Measurements from ENCODE around the gene DACH1.

The DACH1 gene

DNA sequence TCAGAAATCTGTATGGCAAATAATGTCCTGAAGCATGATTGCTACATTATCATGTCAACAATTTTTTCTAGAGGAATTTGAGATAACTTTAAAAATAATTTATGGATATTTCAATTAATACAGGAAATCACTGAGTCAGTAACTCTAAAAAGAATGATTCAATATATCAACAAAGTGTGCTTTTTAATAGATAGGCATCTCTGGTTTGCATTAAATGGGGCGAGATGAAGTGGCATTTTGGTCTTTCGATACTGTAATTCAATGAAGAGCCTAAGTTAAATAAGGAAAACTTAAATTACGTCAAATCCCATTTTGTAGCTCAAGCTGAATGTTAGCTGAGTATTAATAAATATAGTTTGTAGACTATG lies 342.8 kb downstream of the DACH1 start:
- Histone ChIP-seq H3K4me3 (ENCODE audit: low read depth, low read length) (no peak overlapping the region), H3K9ac (ENCODE audit: low read depth, low read length) (no peak overlapping the region), H3K9me3 (ENCODE audit: control insufficient read depth, insufficient read depth, low read length) (no peaks in the 10 kb centered on the region), H3K4me1 (ENCODE audit: control insufficient read depth, insufficient read depth, low read length) (no peaks in the 10 kb centered on the region), H3K36me3 (ENCODE audit: control insufficient read depth, insufficient read depth, low read length) (no peaks in the 10 kb centered on the region), H3K27me3 (ENCODE audit: control insufficient read depth, insufficient read depth, low read length) (no peaks in the 10 kb centered on the region)

DNA sequence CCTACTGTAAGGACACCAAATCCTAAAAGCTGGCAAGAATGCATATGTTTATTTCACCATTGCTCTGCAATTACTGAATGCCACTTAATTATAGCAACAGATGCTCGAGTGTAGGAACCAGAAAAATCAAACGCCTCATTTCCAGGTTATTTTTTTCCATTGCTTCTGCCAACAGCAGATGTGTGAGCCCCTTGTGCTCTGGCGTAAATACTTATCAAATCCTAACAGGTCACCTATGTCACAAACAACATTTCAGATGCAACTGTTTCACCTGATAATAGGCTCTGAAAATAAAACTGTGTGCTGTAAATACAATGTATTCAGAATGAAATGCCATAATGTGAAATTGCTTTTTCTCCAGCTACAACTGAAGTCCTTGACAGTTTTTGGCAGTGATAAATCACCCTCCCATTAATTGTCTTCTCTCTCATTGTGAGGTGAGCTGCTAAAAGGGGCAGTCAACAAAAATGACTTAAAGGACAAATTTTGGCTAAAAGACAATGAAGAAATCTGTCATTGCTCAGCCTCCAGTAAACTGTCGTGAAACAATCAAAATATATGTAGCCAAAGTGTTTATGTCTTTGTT lies 344.0 kb downstream of the DACH1 start:
- Histone ChIP-seq H3K9me3 (ENCODE audit: control insufficient read depth, insufficient read depth, low read length) (no peaks in the 10 kb centered on the region), H3K36me3 (ENCODE audit: control insufficient read depth, insufficient read depth, low read length) (no peaks in the 10 kb centered on the region), H3K9ac (ENCODE audit: low read depth, low read length) (no peak overlapping the region), H3K4me1 (ENCODE audit: control insufficient read depth, insufficient read depth, low read length) (no peaks in the 10 kb centered on the region), H3K4me3 (ENCODE audit: low read depth, low read length) (no peak overlapping the region), H3K27me3 (ENCODE audit: control insufficient read depth, insufficient read depth, low read length) (no peaks in the 10 kb centered on the region)

DNA sequence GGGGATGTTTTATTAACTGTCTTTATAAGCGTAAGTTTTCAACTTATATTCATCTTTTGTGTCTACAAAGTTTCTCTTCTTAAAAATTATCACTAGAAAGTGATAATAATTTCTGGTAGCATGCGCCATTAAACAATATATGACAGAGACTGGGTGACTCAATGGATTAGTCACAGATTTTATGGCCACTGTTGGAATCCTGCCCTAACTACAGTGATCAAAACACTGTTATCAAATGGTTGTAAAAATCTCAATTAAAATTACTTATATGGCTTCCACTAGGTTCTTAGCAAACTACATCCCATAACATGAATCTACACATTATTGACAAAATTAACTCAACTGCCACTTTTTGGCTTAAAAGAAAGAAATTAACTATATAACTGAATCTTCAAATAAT lies 350.0 kb downstream of the DACH1 start:
- H3K9me3 ChIP-seq (ENCODE audit: control insufficient read depth, insufficient read depth, low read length) = no peaks in the 10 kb centered on the region
- no peaks in the 10 kb centered on the region for H3K27me3 ChIP-seq (ENCODE audit: control insufficient read depth, insufficient read depth, low read length)
- no peaks in the 10 kb centered on the region for H3K4me1 ChIP-seq (ENCODE audit: control insufficient read depth, insufficient read depth, low read length)
- no peaks in the 10 kb centered on the region for H3K36me3 ChIP-seq (ENCODE audit: control insufficient read depth, insufficient read depth, low read length)
- H3K9ac ChIP-seq (ENCODE audit: low read depth, low read length) = no peak overlapping the region
- no peak overlapping the region for H3K4me3 ChIP-seq (ENCODE audit: low read depth, low read length)

DNA sequence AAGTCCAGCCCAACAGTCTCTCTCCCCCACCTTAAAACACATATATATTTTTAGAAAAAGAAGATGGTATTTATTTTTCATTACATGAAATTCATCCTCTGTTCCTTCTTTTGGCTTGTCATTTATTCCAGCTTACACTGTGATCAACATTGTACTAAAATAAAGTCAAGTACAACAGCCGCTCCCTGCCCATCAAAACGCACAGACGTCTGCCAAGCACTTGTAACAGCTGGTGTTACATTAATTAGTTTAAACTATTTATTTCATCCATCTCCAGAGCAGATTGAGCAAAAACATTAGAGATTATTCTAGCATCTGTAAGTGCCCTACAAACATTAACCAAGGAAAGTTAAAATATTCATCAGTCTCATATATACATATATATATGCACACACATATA lies 350.5 kb downstream of the DACH1 start:
- Histone ChIP-seq H3K27me3 (ENCODE audit: control insufficient read depth, insufficient read depth, low read length) (no peaks in the 10 kb centered on the region), H3K4me1 (ENCODE audit: control insufficient read depth, insufficient read depth, low read length) (no peaks in the 10 kb centered on the region), H3K4me3 (ENCODE audit: low read depth, low read length) (no peak overlapping the region), H3K9ac (ENCODE audit: low read depth, low read length) (no peak overlapping the region), H3K9me3 (ENCODE audit: control insufficient read depth, insufficient read depth, low read length) (no peaks in the 10 kb centered on the region), H3K36me3 (ENCODE audit: control insufficient read depth, insufficient read depth, low read length) (no peaks in the 10 kb centered on the region)

DNA sequence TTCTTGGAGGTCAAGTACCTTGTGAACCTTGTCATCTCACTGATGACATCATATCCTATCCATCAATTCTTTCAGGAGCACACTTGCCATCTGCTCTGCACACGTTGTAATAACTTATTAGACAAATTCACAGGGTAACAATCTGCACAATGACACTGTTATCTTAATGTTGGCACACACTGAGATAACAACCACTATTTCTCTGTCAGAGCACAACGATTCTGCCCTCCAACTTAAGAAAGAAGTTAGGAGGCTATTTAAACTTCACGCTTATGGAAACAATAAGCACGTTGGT lies 351.3 kb downstream of the DACH1 start:
- H3K27me3 ChIP-seq (ENCODE audit: control insufficient read depth, insufficient read depth, low read length) = no peaks in the 10 kb centered on the region
- H3K4me1 ChIP-seq (ENCODE audit: control insufficient read depth, insufficient read depth, low read length) = no peaks in the 10 kb centered on the region

DNA sequence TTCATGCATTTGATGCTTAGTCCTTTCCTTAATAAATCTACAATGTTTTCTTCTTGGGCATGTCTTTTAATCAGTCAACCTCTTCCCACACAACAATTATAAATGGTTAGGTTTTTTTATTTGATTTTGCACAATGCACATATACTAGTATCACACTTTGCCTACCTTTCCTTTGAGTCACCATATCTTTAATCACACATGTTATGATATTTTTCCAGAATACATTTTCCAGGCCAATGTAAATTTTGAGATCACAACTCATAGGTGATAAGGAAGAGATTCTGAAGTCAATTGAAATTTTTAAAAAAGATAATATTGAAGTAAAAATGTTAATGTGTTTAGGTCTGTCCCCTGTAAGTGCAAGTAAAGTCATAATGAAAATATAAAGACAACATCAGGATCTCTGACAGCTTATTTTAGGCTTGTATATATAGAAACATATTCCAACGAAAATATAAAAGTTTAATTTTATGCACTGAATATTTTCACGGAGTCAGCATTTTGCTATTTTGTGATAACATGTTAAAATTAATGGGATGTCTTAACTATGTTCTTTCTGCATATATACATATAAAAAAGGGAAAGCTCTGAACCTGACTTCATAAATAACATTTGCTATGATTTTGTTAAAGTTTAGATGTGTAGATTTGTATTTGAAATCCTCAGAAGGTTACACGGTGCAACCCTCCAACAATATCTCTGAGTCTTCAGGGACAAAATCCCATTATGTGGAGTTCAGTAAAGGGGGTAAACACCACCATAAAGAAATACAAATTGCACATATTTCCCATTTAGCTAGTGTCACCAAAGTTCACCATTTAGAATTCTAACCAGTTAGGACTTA lies 351.9 kb downstream of the DACH1 start:
- no peaks in the 10 kb centered on the region for H3K36me3 ChIP-seq (ENCODE audit: control insufficient read depth, insufficient read depth, low read length)
- no peak overlapping the region for H3K4me3 ChIP-seq (ENCODE audit: low read depth, low read length)
- H3K9me3 ChIP-seq (ENCODE audit: control insufficient read depth, insufficient read depth, low read length) = no peaks in the 10 kb centered on the region
- no peaks in the 10 kb centered on the region for H3K4me1 ChIP-seq (ENCODE audit: control insufficient read depth, insufficient read depth, low read length)
- H3K9ac ChIP-seq (ENCODE audit: low read depth, low read length) = no peak overlapping the region
- H3K27me3 ChIP-seq (ENCODE audit: control insufficient read depth, insufficient read depth, low read length) = no peaks in the 10 kb centered on the region

More for the DNA sequence above, 351.3 kb downstream of the DACH1 start:
- Histone ChIP-seq H3K9me3 (ENCODE audit: control insufficient read depth, insufficient read depth, low read length) (no peaks in the 10 kb centered on the region), H3K9ac (ENCODE audit: low read depth, low read length) (no peak overlapping the region), H3K36me3 (ENCODE audit: control insufficient read depth, insufficient read depth, low read length) (no peaks in the 10 kb centered on the region), H3K4me3 (ENCODE audit: low read depth, low read length) (no peak overlapping the region)

DNA sequence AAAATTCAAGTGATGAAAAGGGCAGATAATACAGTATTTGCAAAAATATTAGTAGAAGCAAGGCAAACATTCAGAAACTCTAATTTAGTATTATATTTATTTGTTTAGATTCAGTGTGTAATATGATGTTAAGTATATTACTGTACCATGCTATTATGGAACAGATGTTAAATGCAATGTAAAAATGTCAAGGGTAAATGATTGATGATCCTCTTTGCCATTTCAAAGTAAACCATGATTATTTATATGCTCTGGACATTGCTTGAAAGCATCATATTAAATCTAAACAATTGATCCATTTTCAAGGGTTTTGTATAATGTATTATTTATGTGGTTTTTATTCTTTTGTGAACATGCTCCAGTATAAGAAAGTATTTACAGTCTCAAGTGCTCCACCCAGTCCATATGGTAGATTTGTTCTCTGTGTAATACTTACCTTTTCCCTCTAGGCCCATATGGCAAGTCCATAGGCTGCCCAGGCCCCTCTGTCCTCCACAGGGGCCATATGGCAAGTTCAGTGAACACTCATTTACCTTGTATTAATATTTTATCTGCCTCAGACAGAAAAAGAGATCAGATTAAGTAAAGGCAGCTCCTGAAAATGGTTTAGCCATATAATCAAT lies 353.5 kb downstream of the DACH1 start:
- Histone ChIP-seq H3K9me3 (ENCODE audit: control insufficient read depth, insufficient read depth, low read length) (no peaks in the 10 kb centered on the region), H3K9ac (ENCODE audit: low read depth, low read length) (no peak overlapping the region), H3K4me3 (ENCODE audit: low read depth, low read length) (no peak overlapping the region), H3K27me3 (ENCODE audit: control insufficient read depth, insufficient read depth, low read length) (no peaks in the 10 kb centered on the region), H3K36me3 (ENCODE audit: control insufficient read depth, insufficient read depth, low read length) (no peaks in the 10 kb centered on the region), H3K4me1 (ENCODE audit: control insufficient read depth, insufficient read depth, low read length) (no peaks in the 10 kb centered on the region)

DNA sequence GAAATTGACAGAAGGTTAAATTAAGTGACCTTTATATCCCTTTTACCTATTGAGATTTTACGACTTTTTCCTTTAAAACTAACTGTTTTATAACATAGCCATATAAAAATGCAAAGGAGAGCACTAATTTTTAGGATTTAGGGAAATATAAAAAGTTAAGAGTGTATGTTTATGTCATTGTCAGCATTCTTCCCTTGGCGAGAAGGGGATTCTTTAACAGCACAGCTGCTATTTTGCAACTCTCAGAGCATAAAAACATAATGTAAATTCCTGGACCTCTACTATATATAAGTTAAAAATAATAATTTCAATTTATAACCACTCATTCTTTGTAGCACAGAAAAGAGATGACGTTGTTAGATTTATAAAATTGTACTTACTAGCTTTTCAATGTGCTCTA lies 363.2 kb downstream of the DACH1 start:
- Histone ChIP-seq H3K36me3 (ENCODE audit: control insufficient read depth, insufficient read depth, low read length) (no peaks in the 10 kb centered on the region), H3K4me3 (ENCODE audit: low read depth, low read length) (no peak overlapping the region), H3K9me3 (ENCODE audit: control insufficient read depth, insufficient read depth, low read length) (no peaks in the 10 kb centered on the region), H3K4me1 (ENCODE audit: control insufficient read depth, insufficient read depth, low read length) (no peaks in the 10 kb centered on the region), H3K9ac (ENCODE audit: low read depth, low read length) (no peak overlapping the region), H3K27me3 (ENCODE audit: control insufficient read depth, insufficient read depth, low read length) (no peaks in the 10 kb centered on the region)

DNA sequence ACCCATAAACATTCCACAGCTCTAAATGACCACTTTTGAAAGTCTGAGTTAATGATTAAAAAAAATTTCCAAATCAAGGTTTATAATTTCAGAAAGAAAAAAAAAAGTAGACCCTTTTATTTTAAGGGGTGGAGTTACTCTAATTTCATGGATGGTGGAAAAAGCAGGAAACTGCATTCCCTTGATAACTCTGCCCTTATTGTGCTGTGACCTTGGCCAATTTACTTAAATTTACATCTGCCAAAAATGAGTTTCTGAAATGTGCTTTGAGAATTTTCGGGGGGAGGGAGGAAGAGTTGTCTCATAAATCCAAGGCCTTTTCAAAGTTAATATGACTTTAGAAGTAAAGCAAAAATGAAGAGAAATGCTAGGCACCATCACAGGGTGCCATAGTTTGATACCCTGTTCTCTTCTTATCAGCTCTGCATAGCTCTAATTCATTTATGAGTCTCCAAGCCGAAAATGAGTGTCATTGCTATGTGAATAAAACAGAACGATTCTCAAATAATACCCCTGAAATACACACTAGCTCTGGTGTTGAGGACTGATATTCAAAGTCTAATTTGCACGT lies 367.0 kb downstream of the DACH1 start:
- Histone ChIP-seq H3K9ac (ENCODE audit: low read depth, low read length) (no peak overlapping the region), H3K36me3 (ENCODE audit: control insufficient read depth, insufficient read depth, low read length) (no peaks in the 10 kb centered on the region), H3K9me3 (ENCODE audit: control insufficient read depth, insufficient read depth, low read length) (no peaks in the 10 kb centered on the region), H3K27me3 (ENCODE audit: control insufficient read depth, insufficient read depth, low read length) (no peaks in the 10 kb centered on the region), H3K4me1 (ENCODE audit: control insufficient read depth, insufficient read depth, low read length) (no peaks in the 10 kb centered on the region), H3K4me3 (ENCODE audit: low read depth, low read length) (no peak overlapping the region)

DNA sequence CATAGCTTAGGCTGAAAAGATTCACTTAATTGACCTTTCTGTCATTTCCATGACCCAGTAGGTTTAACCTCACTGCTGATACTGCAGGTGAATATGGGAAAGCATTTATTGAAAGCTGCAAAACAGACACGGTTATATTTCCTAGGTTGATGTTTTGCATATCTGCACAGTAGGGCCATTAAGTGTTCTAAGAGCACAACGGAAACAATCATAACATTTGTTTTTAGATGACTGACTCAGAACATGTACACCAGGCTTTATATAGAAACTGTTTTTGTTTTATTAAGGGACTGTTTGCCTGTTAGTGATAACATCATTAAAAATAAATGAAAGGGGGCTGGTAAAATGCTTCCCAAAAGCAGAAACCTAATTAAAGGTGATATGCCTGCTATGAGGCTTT lies 367.8 kb downstream of the DACH1 start:
- Histone ChIP-seq H3K9me3 (ENCODE audit: control insufficient read depth, insufficient read depth, low read length) (no peaks in the 10 kb centered on the region), H3K9ac (ENCODE audit: low read depth, low read length) (no peak overlapping the region), H3K4me3 (ENCODE audit: low read depth, low read length) (no peak overlapping the region), H3K4me1 (ENCODE audit: control insufficient read depth, insufficient read depth, low read length) (no peaks in the 10 kb centered on the region), H3K27me3 (ENCODE audit: control insufficient read depth, insufficient read depth, low read length) (no peaks in the 10 kb centered on the region), H3K36me3 (ENCODE audit: control insufficient read depth, insufficient read depth, low read length) (no peaks in the 10 kb centered on the region)

DNA sequence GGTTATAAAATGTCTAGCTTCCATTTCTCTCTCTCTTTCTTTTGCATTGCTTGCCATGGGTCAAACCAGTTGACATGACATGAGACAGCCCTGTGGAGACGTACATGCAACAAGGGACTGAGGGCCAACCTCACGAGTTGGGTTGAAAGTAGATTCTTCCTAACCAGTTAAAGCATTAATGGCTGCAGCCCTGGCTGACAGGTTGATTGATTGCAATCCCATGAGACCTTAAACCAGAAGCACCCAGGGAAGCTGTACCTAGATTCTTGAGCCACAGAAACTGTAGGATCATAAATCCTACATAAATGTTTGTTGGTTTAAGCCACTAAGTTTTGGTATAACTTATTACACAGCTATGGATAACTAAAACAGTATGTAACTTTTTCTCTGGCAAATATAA lies 373.8 kb downstream of the DACH1 start:
- Histone ChIP-seq H3K4me3 (ENCODE audit: low read depth, low read length) (no peak overlapping the region), H3K9me3 (ENCODE audit: control insufficient read depth, insufficient read depth, low read length) (no peaks in the 10 kb centered on the region), H3K9ac (ENCODE audit: low read depth, low read length) (no peak overlapping the region), H3K4me1 (ENCODE audit: control insufficient read depth, insufficient read depth, low read length) (no peaks in the 10 kb centered on the region), H3K27me3 (ENCODE audit: control insufficient read depth, insufficient read depth, low read length) (no peaks in the 10 kb centered on the region), H3K36me3 (ENCODE audit: control insufficient read depth, insufficient read depth, low read length) (no peaks in the 10 kb centered on the region)

DNA sequence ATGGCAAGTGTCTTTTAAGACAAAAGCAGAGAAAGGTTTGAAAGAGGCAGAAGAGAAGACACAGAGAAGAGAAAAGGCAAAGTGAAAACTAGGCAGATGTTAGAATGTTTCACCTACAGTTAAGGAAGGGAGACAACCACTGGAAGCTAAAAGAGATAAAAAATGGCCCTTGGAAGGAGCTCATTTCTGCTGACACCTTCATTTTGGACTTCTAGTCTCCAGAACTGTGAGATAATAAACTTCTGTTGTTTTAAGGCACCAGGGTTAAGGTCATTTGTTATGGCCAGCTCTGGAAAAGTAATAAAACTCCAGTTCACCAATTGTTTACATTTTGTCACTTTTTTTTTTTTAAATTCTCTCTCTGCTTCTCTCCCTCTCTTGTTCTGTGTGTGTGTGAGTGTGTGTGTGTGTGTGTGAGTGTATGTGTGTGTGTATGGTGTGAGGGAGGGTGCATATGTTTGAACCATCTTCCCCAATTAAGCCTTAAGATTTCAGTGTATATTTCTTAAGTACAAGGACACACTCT lies 374.6 kb downstream of the DACH1 start:
- H3K36me3 ChIP-seq (ENCODE audit: control insufficient read depth, insufficient read depth, low read length) = no peaks in the 10 kb centered on the region
- H3K27me3 ChIP-seq (ENCODE audit: control insufficient read depth, insufficient read depth, low read length) = no peaks in the 10 kb centered on the region
- H3K4me3 ChIP-seq (ENCODE audit: low read depth, low read length) = no peak overlapping the region
- H3K4me1 ChIP-seq (ENCODE audit: control insufficient read depth, insufficient read depth, low read length) = no peaks in the 10 kb centered on the region
- H3K9ac ChIP-seq (ENCODE audit: low read depth, low read length) = no peak overlapping the region
- no peaks in the 10 kb centered on the region for H3K9me3 ChIP-seq (ENCODE audit: control insufficient read depth, insufficient read depth, low read length)
